Caki2 (cell line): ENCODE data around the gene TCAF1. TPM values are rescaled to one million over a fixed set of nuclear protein-coding genes. Genes with fewer than 3 reads are reported as not detected.
"Not testable (repeated sequence)": the region's sequence is repeated elsewhere in the genome, so short reads cannot be mapped to it uniquely, and the experiment has no call there.

Experiments used
- DNase-seq: peaks from one replicate; pipeline ENCODE4 v3.0.0-alpha.2; 2015; ENCODE audit warnings: low read depth
- in situ Hi-C: cut with HindIII; loops from 2 replicates; pipeline ENCODE4 v1.10.0; 2016; ENCODE audit warnings: low sequenced_read_pairs, low pct_unique_long_range_greater_than_20kb, mixed read lengths
- total RNA-seq: library from RNA; depleted of rRNA; stranded (reverse); fragments of >200 nt; shearing (Covaris generic); gene quantifications from 2 replicates; pipeline ENCODE4 v1.2.3, GENCODE V29; 2014; ENCODE audit warnings: low replicate concordance; rRNA removed

TCAF1 gene
- total RNA-seq, 1 experiment from 2014 or later: 24.0 TPM

DNA sequence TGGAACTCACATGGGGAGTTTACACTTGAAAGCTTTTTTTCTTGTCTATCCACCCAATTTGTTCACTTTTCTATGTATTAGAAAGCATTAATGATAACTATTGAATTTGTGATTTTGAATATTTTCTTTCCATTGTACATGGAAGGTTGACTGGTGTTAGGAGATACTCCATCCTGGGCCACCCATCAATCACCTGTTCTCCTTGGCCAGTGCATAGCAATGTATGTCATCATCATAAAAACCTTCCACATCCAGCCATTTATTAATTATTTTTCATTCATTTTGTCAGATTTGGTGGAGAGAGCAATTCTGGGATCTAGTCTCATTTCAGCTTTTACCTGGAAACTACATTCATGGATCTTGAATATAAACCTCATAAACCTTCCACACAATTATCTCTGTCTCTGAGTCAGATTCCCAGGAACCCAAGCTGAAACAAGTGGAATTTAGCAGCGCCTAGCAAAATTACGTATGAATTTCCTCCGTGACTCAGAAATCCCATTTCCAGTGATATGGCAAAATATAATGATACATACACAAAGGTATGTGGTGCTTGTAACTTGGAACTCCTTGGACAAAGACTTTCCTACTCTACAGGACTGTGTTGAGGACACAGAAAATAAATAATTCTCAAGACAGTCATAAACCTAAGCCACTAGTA is 78.2 kb downstream of the TCAF1 start:
- in situ Hi-C loops, DNase-seq: not testable (repeated sequence)

DNA sequence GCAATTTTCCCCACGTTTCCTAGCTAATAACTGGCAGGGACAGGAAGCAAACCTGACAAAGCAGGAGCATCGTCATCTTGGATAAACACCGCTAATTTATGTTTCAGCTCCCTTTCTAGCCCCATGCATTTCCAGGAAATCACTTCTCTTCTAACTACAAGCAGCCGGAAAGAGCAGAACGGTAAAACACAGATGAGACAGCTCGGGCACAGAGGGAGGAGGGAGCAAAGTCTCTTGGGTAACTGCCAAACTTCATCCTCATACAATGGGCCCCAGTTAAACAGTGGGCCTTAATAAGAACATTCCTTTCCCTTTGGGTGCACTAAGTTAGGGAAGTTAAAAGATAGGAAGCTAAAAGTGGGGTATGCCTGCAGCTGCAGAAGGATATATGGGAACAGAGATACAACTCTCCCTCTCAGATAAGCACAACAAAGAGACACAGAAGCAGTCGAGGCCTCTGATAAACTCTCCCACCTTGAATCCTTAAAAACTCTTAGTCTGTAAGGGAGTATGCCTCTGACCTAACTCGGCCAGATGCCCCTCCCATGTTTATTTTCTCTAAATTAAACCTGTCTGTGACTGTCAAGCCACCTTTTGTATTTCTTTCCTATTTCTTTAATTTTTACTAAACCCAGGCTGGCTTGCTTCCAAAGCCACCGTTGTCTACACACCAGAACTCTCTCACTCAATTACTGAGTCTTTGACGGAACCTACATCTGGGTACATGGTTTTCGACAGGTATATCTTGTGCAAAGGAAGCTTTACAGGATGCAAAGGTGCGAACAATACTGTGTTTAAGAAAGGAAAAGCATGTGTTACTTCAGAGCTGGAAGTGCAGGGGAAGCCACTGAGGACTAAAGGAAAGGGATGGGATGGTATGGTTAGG is 80.3 kb downstream of the TCAF1 start:
- in situ Hi-C loops, DNase-seq: not testable (repeated sequence)

GRCh38 chr7:143817873-143818272 is 84.1 kb downstream of the TCAF1 start:
- DNase-seq, in situ Hi-C loops: not testable (repeated sequence)

DNA sequence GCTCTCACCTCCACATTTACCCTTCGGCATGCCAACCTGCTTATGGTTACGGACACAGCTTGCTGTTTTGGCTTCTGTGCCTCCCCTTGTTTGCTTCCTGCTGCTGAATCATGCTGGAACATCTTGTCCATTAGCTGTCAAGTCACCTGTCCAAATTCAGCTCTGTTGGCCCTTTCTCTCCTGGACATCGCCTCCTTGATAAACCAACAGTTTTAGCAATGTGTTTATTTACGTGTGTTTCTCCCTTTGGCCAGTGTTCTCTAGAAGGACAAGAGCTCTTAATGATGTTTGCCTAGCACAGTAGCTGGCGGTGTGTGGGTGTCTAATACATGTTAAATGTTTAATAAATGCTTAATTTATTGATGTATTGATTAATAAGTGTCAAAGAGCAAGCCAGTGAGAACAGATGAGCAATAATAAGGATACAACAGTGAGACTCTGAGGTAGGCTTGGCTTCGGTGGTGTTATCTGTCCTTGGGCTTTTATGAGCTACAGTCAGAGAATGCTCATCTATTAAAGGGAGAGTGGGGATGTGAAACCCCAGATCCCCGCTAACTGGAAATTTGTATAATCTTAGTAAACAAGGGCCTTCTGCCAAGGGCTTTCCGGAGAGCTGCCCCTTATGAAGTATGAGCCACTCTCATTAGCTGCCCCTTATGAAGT is 85.4 kb downstream of the TCAF1 start:
- in situ Hi-C loops, DNase-seq: not testable (repeated sequence)

DNA sequence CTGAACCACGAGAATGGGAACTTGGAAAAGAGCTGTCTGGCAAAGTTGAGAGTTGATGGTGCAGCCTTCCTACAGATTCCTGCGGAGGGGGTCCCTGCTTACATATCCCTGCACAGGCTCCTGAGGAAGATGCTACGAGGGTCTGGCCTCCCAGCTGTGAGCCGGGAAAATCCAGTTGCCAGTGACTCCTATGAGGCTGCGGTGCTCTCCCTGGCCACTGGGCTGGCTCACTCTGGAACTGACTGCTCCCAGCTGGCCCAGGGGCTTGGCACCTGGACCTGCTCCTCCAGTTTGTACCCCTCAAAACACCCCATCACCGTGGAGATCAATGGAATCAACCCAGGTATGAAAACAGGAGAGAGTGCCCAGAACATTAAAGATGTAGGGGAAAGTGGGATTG is 91.3 kb downstream of the TCAF1 start:
- DNase-seq, in situ Hi-C loops: not testable (repeated sequence)

GRCh38 chr7:143806664-143807071 is 95.3 kb downstream of the TCAF1 start:
- DNase-seq, in situ Hi-C loops: not testable (repeated sequence)

Other genes with a start within 250 kb of the TCAF1 start
- not detected in 2 replicates for gene CTAGE6, start 144.5 kb downstream of the TCAF1 start, total RNA-seq
- not detected in 2 replicates for gene OR2F2, start 33.1 kb upstream of the TCAF1 start, total RNA-seq
- gene OR2F1, start 52.7 kb upstream of the TCAF1 start, total RNA-seq: not detected in 2 replicates
- gene OR6B1, start 98.1 kb upstream of the TCAF1 start, total RNA-seq: not detected in 2 replicates
- gene OR2A5, start 146.8 kb upstream of the TCAF1 start, total RNA-seq: not detected in 2 replicates
- not detected in 2 replicates for gene OR2A25, start 167.6 kb upstream of the TCAF1 start, total RNA-seq
- not detected in 2 replicates for gene OR2A12, start 184.1 kb upstream of the TCAF1 start, total RNA-seq
- gene OR2A2, start 207.4 kb upstream of the TCAF1 start, total RNA-seq: not detected in 2 replicates
- not detected in 2 replicates for gene OR2A14, start 221.0 kb upstream of the TCAF1 start, total RNA-seq